ENCODE measurements around the gene SAFB2.

The SAFB2 gene

DNA sequence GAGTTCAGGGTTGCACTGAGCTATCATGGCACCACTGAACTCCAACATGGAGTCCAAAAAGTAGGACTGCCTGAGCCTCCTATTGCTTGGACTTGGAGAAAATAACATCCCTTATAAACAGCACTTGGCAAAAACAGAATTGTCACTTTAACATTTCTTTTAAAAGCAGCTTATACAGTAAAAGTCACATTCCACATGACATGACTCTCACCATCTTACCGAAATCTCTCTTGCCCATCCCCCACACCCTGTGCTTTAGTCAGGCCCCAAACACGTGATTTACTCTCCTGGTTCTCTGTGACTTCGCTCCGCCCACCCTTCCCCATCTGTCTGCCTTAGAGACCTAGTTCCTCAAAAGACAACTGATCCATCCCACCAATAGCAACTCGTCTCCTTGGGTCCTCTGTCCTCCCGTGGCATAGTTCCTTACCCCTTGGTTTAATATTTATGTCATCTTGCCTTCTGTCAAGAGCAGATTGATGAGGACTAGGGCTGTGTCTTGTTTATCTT, 4.9 kb upstream of the SAFB2 start:
- peak overlapping the region; percentile 39 to 43 for H3K4me3 Mint-ChIP-seq
- peaks cover 58 to 69% of the 10 kb centered on the region in 2 donors for H3K4me1 Mint-ChIP-seq (ENCODE audit: low read depth in 2 of 2)
- DNase-seq (no peak), ATAC-seq (replicated peaks) (no peak)
- H3K36me3 Mint-ChIP-seq (ENCODE audit: insufficient read depth), result peaks cover 74% of the 10 kb centered on the region
- H3K9me3 Mint-ChIP-seq, result no peaks in the 10 kb centered on the region
- no peaks in the 10 kb centered on the region for H3K27me3 Mint-ChIP-seq
- peak overlapping the region; percentile 45 to 82 for H3K27ac Mint-ChIP-seq

DNA sequence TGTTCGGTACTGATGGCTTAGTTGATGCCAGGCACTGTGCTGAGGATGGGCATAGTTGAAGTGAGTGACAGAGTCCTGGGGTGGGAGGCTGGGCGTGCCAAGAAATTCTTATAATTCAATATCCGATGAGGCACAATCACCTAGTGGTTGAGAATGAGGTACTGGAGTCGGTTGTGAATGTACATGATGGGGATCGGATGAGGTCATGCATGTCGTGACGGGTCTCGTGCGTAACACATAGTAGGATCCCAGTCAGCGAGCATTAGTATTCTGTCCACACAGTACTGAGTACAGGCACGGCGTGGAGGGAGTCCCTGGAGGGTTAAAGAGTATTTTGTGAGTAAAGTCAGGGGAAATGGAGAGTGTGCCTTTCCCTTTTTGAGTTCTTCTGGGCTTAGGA, 3.1 kb upstream of the SAFB2 start:
- ATAC-seq (replicated peaks) (no peak), DNase-seq (no peak)
- Mint-ChIP-seq H3K36me3 (ENCODE audit: insufficient read depth) (peaks cover 76% of the 10 kb centered on the region), H3K27ac (peak overlapping the region; percentile 38 to 100), H3K9me3 (no peaks in the 10 kb centered on the region), H3K4me1 (ENCODE audit: low read depth in 2 of 2) (peaks cover 58 to 59% of the 10 kb centered on the region in 2 donors), H3K4me3 (peak overlapping the region; percentile 100), H3K27me3 (no peaks in the 10 kb centered on the region)

- Mint-ChIP-seq H3K36me3 (ENCODE audit: insufficient read depth) (peaks cover 75% of the 10 kb centered on the region), H3K27me3 (no peaks in the 10 kb centered on the region), H3K4me1 (ENCODE audit: low read depth in 2 of 2) (peaks cover 61 to 63% of the 10 kb centered on the region in 2 donors), H3K27ac (peak overlapping the region; percentile 100), H3K4me3 (peak overlapping the region; percentile 100), H3K9me3 (no peaks in the 10 kb centered on the region)
- ATAC-seq (replicated peaks) (no peak), DNase-seq (no peak)
These were observed 2.2 kb upstream of the SAFB2 start for GRCh38 chr19:5624741-5625278.

- no peaks in the 10 kb centered on the region for H3K27me3 Mint-ChIP-seq
- peak overlapping the region; percentile 100 for H3K4me3 Mint-ChIP-seq
- no peaks in the 10 kb centered on the region for H3K9me3 Mint-ChIP-seq
- peaks cover 80% of the 10 kb centered on the region for H3K36me3 Mint-ChIP-seq (ENCODE audit: insufficient read depth)
- H3K27ac Mint-ChIP-seq, result peak overlapping the region; percentile 100
- peaks cover 63 to 65% of the 10 kb centered on the region in 2 donors for H3K4me1 Mint-ChIP-seq (ENCODE audit: low read depth in 2 of 2)
- ATAC-seq (replicated peaks) (no peak), DNase-seq (peak in 2 of 3 experiments; percentile 4 to 11)
These were observed 1.6 kb upstream of the SAFB2 start for GRCh38 chr19:5624018-5624663.

DNA sequence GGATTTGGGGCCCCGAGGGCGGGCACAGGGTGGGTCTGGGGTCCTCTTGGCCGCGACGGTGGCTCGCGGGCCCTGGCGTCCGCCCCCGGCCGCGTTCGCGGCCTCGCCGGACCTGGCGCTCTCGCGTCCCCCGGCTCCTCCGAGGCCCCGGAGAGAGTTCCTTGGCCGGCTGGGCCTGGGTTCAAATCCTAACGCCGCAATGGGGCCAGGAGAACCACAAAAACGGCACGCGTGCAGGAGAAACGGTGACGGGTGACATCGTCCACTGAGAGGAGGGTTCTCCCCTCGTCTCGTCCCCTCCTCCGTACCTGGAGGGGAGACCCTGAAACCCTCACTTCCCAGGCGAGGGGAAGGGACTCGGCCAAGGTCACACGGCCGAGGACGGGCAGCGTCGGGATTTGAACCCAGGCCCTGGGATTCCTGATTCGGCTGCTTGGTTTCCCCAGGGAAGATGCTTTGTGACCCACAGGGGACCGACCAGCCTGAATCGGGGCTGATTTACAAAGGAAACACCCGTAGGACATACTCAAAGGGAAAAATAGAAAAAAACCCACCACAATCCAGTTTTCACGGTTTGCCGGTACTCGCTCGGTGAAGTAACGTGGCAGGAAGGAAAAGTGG, 931 bp upstream of the SAFB2 start:
- Mint-ChIP-seq H3K27ac (peak overlapping the region; percentile 100), H3K27me3 (no peaks in the 10 kb centered on the region), H3K4me1 (ENCODE audit: low read depth in 2 of 2) (peaks cover 61 to 64% of the 10 kb centered on the region in 2 donors), H3K9me3 (no peaks in the 10 kb centered on the region), H3K4me3 (peak overlapping the region; percentile 100), H3K36me3 (ENCODE audit: insufficient read depth) (peaks cover 80% of the 10 kb centered on the region)
- ATAC-seq (replicated peaks), result no peak
- no peak for DNase-seq

GRCh38 chr19:5621945-5622464, 571 bp downstream of the SAFB2 start:
- no peak for ATAC-seq (replicated peaks)
- H3K9me3 Mint-ChIP-seq, result no peaks in the 10 kb centered on the region
- DNase-seq, result peak in 2 of 3 experiments; percentile 4 to 11
- peaks cover 58 to 59% of the 10 kb centered on the region in 2 donors for H3K4me1 Mint-ChIP-seq (ENCODE audit: low read depth in 2 of 2)
- H3K4me3 Mint-ChIP-seq, result peak overlapping the region; percentile 100
- no peaks in the 10 kb centered on the region for H3K27me3 Mint-ChIP-seq
- H3K36me3 Mint-ChIP-seq (ENCODE audit: insufficient read depth), result peaks cover 84% of the 10 kb centered on the region
- peak overlapping the region; percentile 100 for H3K27ac Mint-ChIP-seq

DNA sequence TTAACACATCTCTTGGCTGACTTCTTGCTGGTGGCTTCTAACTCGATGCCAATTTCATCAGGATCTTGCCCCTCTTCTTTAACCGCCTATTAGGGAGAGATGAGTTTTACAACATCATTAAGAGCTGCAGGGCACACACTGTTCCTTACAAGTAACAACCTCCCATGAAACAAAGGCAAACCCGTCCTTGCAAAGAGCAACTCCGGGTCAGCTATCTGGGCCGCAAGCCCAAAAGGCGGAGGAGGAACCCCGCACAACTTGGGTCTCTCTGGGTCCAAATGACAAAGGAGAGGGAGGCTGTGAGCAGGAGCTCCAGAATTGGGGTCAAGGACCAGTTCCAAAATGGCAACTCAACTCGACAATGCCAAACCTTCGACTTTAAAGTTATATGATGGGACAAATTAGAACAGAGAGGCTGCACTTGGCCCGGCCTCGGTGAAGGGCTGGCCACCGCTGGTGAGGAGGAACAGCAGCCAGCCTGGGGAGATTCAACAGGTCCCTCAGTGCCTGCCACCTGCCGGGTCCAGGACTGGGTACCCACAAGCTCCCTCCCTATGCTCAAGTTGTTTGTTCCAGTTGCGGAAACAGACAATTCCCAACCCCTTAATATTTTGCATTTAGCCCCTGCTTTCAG, 1.1 kb downstream of the SAFB2 start:
- ATAC-seq (replicated peaks), result no peak
- H3K4me3 Mint-ChIP-seq, result peak overlapping the region; percentile 100
- peaks cover 86% of the 10 kb centered on the region for H3K36me3 Mint-ChIP-seq (ENCODE audit: insufficient read depth)
- H3K9me3 Mint-ChIP-seq, result no peaks in the 10 kb centered on the region
- peak overlapping the region; percentile 100 for H3K27ac Mint-ChIP-seq
- H3K27me3 Mint-ChIP-seq, result no peaks in the 10 kb centered on the region
- DNase-seq, result no peak
- H3K4me1 Mint-ChIP-seq (ENCODE audit: low read depth in 2 of 2), result peaks cover 57 to 58% of the 10 kb centered on the region in 2 donors

DNA sequence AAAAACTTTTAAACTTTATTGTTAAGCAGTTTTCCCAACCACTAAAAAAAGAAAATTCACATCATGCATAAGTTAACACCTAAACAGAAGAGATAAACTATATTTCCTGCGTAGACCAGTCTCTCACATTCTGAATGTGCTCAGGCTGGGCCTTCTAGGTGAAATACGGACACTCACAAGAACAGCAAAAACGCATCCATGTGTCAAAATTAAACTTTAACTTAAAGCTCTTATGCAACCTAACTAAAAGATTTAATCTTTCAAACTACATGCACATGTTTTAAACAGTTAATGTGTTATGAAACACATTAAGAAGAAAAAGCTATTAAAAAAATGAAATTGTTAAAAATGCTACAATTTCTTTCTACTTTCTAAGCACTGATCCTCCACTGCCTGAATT, 2.6 kb downstream of the SAFB2 start:
- H3K36me3 Mint-ChIP-seq (ENCODE audit: insufficient read depth), result peaks cover 90% of the 10 kb centered on the region
- H3K4me1 Mint-ChIP-seq (ENCODE audit: low read depth in 2 of 2), result peaks cover 44 to 51% of the 10 kb centered on the region in 2 donors
- no peak for DNase-seq
- H3K27me3 Mint-ChIP-seq, result no peaks in the 10 kb centered on the region
- ATAC-seq (replicated peaks), result no peak
- H3K27ac Mint-ChIP-seq, result peak overlapping the region; percentile 67 to 81
- H3K9me3 Mint-ChIP-seq, result no peaks in the 10 kb centered on the region
- peak overlapping the region; percentile 100 for H3K4me3 Mint-ChIP-seq

- ATAC-seq (replicated peaks) (no peak), DNase-seq (no peak)
- H3K9me3 Mint-ChIP-seq, result no peaks in the 10 kb centered on the region
- H3K27ac Mint-ChIP-seq, result no peak overlapping the region
- H3K4me1 Mint-ChIP-seq (ENCODE audit: low read depth in 2 of 2), result peaks cover 34 to 43% of the 10 kb centered on the region in 2 donors
- H3K36me3 Mint-ChIP-seq (ENCODE audit: insufficient read depth), result peaks cover 91% of the 10 kb centered on the region
- H3K27me3 Mint-ChIP-seq, result no peaks in the 10 kb centered on the region
- H3K4me3 Mint-ChIP-seq, result peak overlapping the region; percentile 34 to 43
These were observed 4.0 kb downstream of the SAFB2 start for GRCh38 chr19:5618591-5618990.

GRCh38 chr19:5617080-5617479, 5.5 kb downstream of the SAFB2 start:
- Mint-ChIP-seq H3K27me3 (no peaks in the 10 kb centered on the region), H3K27ac (peak overlapping the region in 1 of 2 donors; percentile 63), H3K36me3 (ENCODE audit: insufficient read depth) (peaks cover 93% of the 10 kb centered on the region), H3K9me3 (no peaks in the 10 kb centered on the region), H3K4me3 (no peak overlapping the region), H3K4me1 (ENCODE audit: low read depth in 2 of 2) (peaks cover 26 to 49% of the 10 kb centered on the region in 2 donors)
- DNase-seq, result no peak
- no peak for ATAC-seq (replicated peaks)

GRCh38 chr19:5615756-5616327, 6.7 kb downstream of the SAFB2 start:
- H3K9me3 Mint-ChIP-seq, result no peaks in the 10 kb centered on the region
- DNase-seq (no peak), ATAC-seq (replicated peaks) (no peak)
- peaks cover 15 to 43% of the 10 kb centered on the region in 2 donors for H3K4me1 Mint-ChIP-seq (ENCODE audit: low read depth in 2 of 2)
- H3K27me3 Mint-ChIP-seq, result no peaks in the 10 kb centered on the region
- H3K27ac Mint-ChIP-seq, result peak overlapping the region in 1 of 2 donors; percentile 63
- no peak overlapping the region for H3K4me3 Mint-ChIP-seq
- H3K36me3 Mint-ChIP-seq (ENCODE audit: insufficient read depth), result peaks cover 93% of the 10 kb centered on the region

- H3K9me3 Mint-ChIP-seq, result no peaks in the 10 kb centered on the region
- H3K27me3 Mint-ChIP-seq, result no peaks in the 10 kb centered on the region
These were observed 9.4 kb downstream of the SAFB2 start for GRCh38 chr19:5612891-5613865.

More at GRCh38 chr19:5612891-5613865, 9.4 kb downstream of the SAFB2 start:
- Mint-ChIP-seq H3K27ac (no peak overlapping the region), H3K4me1 (ENCODE audit: low read depth in 2 of 2) (peaks cover under 1 to 29% of the 10 kb centered on the region in 2 donors), H3K4me3 (no peak overlapping the region), H3K36me3 (ENCODE audit: insufficient read depth) (peaks cover 93% of the 10 kb centered on the region)
- no peak for DNase-seq
- no peak for ATAC-seq (replicated peaks)
